Cardiac muscle cell (in vitro differentiated cells and primary cell): Measurements from ENCODE around the gene PTPRM. TPM values are rescaled to one million over a fixed set of nuclear protein-coding genes. Genes with fewer than 3 reads are reported as not detected.
A peak's percentile ranks its signal among the peaks of the same experiment; 100 is the strongest.

Experiments
- DNase-seq, 2 donors: peaks; one replicate each; pipeline versions ENCODE4 v3.0.0 to v3.0.0-alpha.2; 2010 to 2017; ENCODE audit warnings: low read depth in 1 of 2, low spot score in 1 of 2
- H3K27ac ChIP-seq: fragments of 200-600 bp; sonication (generic); 2 replicates; pipeline ENCODE4 v1.5.1; 2016
- H3K27me3 ChIP-seq: fragments of 200-600 bp; sonication (generic); 2 replicates; pipeline ENCODE4 v1.6.0; 2016; ENCODE audit warnings: control low read depth
- H3K36me3 ChIP-seq: fragments of 200-600 bp; sonication (generic); 2 replicates; pipeline ENCODE4 v1.5.1; 2016; ENCODE audit warnings: control low read depth
- H3K4me1 ChIP-seq: fragments of 200-600 bp; sonication (generic); 2 replicates; pipeline ENCODE4 v1.8.1; 2017; ENCODE audit warnings: low read depth, mild to moderate bottlenecking, mixed run types
- H3K4me3 ChIP-seq: fragments of 200-600 bp; sonication (generic); 2 replicates; pipeline ENCODE4 v1.5.1; 2016; ENCODE audit warnings: mild to moderate bottlenecking
- H3K9me3 ChIP-seq: fragments of 200-600 bp; sonication (generic); 2 replicates; pipeline ENCODE4 v1.5.1; 2017; ENCODE audit warnings: low read depth, mild to moderate bottlenecking, control low read depth
- CTCF ChIP-seq: IDR thresholded peaks from 2 replicates; pipeline ENCODE4 v1.5.1; 2012; ENCODE audit warnings: low read depth, mild to moderate bottlenecking, low read length
- polyA plus RNA-seq: library from polyadenylated mRNA; unstranded; fragments of >200 nt; fragmentation: Nextera tagmentation; extraction: Ambion mirVana; gene quantifications from 2 replicates; pipeline ENCODE4 v1.2.1, GENCODE V29; 2016
- total RNA-seq: library from RNA; depleted of rRNA; stranded (reverse); fragments of >200 nt; gene quantifications from 2 replicates; pipeline ENCODE4 v1.2.3, GENCODE V29; 2016

The PTPRM gene
- total and polyA plus RNA-seq, 2 experiments from 2014 or later = 26.5 to 48.8 TPM

- H3K4me1 ChIP-seq = no peaks in the 10 kb centered on the region
- DNase-seq = no peak
- no peak overlapping the region for H3K27ac ChIP-seq
- H3K27me3 ChIP-seq = no peaks in the 10 kb centered on the region
- no peaks in the 10 kb centered on the region for H3K9me3 ChIP-seq
- no peak for TF ChIP-seq CTCF
- no peaks in the 10 kb centered on the region for H3K36me3 ChIP-seq
- no peak overlapping the region for H3K4me3 ChIP-seq
These were observed 557.4 kb downstream of the PTPRM start for GRCh38 chr18:8124232-8125146.

GRCh38 chr18:8130096-8130495 lies 563.0 kb downstream of the PTPRM start:
- no peak for TF ChIP-seq CTCF
- Histone ChIP-seq H3K4me1 (no peaks in the 10 kb centered on the region), H3K4me3 (no peak overlapping the region), H3K27me3 (no peaks in the 10 kb centered on the region), H3K9me3 (no peaks in the 10 kb centered on the region), H3K27ac (no peak overlapping the region), H3K36me3 (no peaks in the 10 kb centered on the region)
- DNase-seq = no peak

GRCh38 chr18:8133032-8133431 lies 565.9 kb downstream of the PTPRM start:
- no peak overlapping the region for H3K27ac ChIP-seq

GRCh38 chr18:8133888-8134287 lies 566.8 kb downstream of the PTPRM start:
- Histone ChIP-seq H3K9me3 (no peaks in the 10 kb centered on the region), H3K4me1 (no peaks in the 10 kb centered on the region), H3K27ac (no peak overlapping the region), H3K27me3 (no peaks in the 10 kb centered on the region), H3K4me3 (no peak overlapping the region), H3K36me3 (no peaks in the 10 kb centered on the region)
- no peak for DNase-seq
- no peak for TF ChIP-seq CTCF

More at GRCh38 chr18:8133032-8133431, 565.9 kb downstream of the PTPRM start:
- H3K4me3 ChIP-seq = no peak overlapping the region
- H3K9me3 ChIP-seq = no peaks in the 10 kb centered on the region
- no peak for TF ChIP-seq CTCF
- no peaks in the 10 kb centered on the region for H3K27me3 ChIP-seq
- H3K36me3 ChIP-seq = no peaks in the 10 kb centered on the region
- no peak for DNase-seq
- H3K4me1 ChIP-seq = no peaks in the 10 kb centered on the region

GRCh38 chr18:8139127-8139527 lies 572.0 kb downstream of the PTPRM start:
- Histone ChIP-seq H3K36me3 (no peaks in the 10 kb centered on the region), H3K4me3 (no peak overlapping the region), H3K27ac (no peak overlapping the region), H3K9me3 (no peaks in the 10 kb centered on the region), H3K27me3 (no peaks in the 10 kb centered on the region), H3K4me1 (no peaks in the 10 kb centered on the region)
- no peak for TF ChIP-seq CTCF
- DNase-seq = peak in 1 of 2 donors; percentile 10
